GM19328 (cell line): ENCODE data around the gene XPA.

Source experiments
- ATAC-seq: cut with Tn5 transposase; IDR thresholded peaks from one replicate; pipeline ENCODE4 v1.9.1; 2021; ENCODE audit warnings: mild to moderate bottlenecking, moderate library complexity; ENCODE audit not compliant: unreplicated experiment

Gene XPA

DNA sequence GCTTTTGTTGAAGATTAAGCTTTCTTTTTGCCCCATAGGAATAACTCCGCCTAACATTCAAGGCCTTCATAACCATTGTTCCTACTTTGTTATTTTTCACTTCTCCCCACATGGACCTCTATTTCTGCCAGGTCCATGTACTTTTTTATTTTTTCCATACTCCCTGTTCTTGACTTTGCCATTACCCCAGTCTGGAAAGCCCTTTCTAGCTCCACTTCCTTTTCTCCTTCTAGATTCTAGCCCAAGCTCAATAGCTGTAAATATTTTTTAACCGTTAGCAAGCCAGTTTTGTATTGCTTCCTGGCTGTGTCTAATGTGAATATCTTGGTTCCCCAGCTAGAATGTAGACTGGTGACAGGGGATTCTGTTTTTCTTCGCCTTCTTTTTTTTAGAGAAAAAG, 37.4 kb downstream of the XPA start:
- ATAC-seq: no peak

DNA sequence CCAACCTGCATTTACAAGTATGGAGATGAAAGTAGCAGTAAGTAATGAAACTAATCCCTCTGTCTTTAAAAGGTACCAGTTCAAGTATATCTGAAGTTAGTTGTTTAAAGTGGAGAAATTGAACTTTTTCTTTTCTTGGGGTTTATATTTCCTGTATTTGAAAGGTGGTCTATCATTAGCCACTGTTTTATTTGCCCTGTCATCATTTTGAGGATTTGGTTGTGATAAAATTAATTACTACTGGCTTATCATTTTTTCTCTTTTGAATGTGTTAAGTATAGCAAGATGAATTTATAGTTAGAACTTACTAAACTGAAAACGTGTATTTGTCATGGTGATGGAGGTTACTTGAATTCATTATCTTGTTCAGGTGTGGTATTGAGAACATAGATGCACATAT, 38.4 kb downstream of the XPA start:
- ATAC-seq: no peak

DNA sequence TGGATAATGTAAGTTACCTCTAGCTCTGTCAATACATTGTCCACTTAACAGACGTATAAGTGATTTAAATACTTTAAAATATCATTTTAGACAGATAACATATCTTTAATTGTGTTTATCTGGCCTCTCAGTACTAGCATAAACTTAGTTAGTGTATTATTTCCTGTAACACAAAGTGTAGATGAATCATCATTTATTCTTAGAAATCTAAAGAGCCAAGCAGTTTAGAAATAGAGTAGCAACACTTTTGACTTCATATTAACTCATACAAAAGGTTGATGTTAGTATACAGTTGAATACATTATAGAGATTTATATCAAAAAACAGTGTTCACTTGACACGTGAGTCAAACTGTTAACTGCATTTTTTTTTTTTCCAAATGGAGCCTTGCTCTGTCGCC, 45.5 kb downstream of the XPA start:
- no peak for ATAC-seq

DNA sequence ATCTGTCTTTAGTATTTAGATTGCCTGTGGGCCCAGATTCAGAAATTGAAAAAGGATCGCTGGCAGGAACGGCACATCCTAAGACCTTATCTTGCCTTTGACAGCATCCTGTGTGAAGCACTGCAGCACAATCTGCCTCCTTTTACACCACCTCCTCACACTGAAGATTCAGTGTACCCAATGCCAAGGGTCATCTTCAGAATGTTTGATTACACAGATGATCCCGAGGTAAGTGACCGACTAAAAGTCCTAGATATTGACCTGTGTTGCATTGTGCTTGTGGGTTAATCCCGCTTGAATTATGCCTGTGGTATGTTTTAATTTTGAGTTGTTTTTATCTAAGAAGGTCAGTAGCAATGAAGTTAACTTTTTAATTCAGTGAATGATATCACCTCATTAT, 49.1 kb downstream of the XPA start:
- ATAC-seq: no peak

DNA sequence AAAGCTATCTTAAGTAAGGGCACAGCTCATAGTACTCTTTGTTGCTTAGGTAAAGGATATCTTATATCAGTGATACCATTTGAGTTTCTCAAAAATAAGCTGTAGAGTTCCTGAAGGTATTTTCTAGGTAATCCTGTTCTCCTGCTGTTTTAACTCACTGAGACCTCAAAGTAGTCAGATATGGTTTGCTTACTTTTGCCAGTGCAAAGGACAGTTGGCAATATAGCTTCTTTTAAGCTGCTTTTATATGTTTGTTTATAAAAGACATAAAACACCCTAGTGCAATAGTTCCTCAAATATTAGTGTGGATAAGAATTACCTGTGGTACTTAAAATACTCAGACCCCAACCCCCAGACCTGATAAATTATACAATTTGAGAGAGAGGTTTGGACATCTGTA, 51.4 kb downstream of the XPA start:
- ATAC-seq: no peak

DNA sequence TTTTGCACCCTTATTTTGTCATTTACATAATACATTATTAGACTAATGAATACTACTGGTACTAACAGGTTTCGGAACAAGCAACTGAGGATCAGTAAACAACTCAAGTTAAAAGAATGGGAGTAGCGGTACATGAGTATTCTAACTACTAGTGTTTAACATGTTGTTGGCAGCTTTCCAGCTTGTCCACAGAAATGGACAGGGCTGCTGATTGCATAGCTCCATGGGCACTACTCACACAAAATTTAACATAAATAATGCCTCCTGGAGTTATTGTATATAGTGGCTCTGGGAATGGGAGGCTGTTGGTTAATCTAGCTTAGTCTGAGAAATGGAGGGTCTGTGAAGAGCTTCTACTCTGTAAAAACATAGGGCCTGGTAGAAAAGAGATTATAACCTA, 56.8 kb downstream of the XPA start:
- ATAC-seq: no peak

DNA sequence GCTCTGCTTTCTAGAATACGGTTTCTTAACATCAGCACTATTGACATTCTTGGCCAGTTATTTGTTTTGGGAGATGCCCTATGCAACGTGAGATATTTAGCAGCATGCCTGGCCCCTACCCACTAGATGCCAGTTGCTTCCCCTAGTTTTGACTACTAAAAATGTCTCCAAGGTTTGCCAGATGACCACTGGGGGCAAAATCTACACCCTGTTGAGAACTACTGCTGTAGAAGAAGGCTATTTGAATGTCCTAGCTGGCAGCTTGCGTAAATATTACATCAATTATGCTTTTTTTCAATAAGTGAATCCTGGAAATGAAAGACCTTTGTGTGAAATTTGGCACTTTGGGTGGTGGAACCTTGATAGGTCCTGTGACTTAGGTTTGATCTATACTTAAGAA, 58.5 kb downstream of the XPA start:
- no peak for ATAC-seq

DNA sequence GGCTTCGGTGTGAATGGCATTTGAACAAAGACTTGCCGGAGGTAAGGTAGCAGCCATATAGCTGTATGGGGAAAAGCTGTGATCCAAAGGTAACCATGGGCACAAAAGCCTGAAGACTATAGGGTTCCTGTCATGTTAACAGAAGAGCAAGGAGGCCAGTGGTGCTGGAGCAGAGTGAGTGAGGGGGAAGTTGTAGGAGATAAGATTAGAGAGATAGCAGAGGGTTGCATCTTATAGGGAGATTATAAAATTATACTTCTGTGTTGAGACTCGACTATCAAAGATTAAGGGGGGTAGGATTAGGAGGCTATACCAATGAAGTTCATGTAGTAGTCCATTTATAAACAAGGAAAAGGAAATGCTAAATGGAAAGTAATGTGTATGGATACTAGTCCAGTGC, 60.2 kb downstream of the XPA start:
- ATAC-seq: no peak

DNA sequence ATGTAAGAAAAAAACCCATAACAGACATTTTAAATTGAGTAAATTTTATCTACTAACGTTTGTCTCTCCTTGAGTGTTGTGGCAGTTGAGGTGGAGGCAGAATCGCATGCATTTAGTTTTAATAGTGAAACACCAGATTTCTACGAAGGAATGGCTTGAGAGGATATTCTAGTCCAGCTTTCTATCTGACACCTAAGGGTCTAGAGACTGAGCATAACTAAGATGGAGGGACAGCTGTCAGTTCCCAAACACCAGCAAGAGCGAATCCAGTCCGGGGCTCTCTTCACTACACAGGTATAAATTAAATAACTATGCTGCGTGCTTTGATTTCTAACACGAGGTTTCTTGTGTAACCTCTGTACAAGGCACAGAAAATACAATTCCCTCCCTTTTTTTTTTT, 62.1 kb downstream of the XPA start:
- no peak for ATAC-seq

DNA sequence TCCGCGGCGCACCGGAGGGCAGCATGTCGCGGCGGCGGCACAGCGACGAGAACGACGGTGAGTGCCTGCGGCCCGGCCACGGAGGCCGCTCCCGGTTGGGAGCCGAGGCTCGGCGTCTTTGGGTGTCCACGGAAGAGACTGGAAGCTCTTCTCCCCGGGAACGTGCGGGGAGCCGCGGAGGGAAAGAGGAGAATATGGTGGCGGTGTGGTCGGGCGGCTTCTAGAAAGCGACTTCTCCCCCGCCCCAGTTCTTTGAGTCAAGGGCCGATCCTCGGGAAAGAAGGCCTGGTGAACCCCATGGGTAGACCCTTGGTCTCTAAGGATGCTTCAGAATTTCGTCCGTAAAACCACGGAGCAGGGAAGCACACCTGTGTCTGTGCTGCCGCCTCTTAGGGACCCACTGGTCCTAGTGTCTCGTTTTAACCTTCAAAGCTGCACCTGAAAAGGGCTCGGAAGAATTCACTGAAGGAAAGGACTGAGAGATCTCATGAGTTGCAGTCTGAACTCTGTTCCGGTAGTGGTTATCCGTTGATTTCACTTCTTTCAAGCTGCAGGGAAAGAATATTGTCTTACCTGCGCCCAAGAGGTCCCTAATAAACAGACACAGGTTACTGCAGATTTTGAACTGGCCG, 63.2 kb downstream of the XPA start:
- no peak for ATAC-seq

DNA sequence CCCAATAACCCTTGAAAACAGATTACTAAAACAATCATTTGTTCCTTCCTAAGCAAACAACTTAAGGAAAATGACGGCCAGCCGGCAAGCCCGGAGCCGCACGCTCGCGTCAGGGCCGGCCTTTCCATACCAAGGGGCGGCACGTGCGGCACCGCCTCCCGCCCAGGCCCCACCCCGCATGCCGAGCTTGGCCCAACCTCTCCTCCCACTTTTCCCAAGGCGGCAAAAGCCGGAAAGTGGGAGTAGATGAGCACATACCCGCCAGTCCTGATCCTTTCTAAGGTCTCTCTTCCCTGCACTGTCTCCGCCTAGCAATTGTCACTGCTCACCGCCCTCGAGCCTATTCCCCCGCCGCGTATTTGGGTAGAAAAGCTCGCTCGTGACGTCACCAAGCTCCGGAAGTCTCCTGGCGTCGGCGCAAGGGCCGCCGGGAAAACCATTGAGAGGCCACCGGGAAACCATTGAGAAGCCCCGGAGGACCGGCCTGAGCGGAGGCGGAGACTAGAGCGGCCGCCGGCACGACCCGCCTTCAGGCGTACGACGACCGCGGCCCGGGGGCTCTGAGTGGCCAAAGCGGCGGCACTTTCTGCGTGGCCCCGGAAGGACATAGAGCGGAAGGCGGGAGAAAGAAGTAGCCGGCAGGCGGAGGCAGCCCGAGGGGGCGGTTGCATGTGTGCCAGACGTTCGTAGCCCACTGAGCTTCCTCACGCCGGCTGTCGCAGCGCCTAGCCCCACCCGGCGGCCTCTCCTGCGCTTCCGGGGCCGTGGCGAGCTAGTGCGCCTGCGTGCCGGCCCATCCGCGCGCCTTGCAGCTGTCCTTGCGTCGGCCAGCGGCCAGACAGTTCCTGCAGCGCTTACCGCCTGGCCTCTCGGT, 63.9 kb downstream of the XPA start, which contains the start of the genes NCBP1 and TSTD2:
Gene NCBP1 (plus strand): TSS at position 837 of the 874 bp plus-strand sequence. CDS start 61 bp downstream, outside the sequence.
Gene TSTD2 (minus strand): TSS at position 384 of the 874 bp plus-strand sequence. CDS start 5,806 bp downstream, outside the sequence.
- ATAC-seq: peak; percentile 86

DNA sequence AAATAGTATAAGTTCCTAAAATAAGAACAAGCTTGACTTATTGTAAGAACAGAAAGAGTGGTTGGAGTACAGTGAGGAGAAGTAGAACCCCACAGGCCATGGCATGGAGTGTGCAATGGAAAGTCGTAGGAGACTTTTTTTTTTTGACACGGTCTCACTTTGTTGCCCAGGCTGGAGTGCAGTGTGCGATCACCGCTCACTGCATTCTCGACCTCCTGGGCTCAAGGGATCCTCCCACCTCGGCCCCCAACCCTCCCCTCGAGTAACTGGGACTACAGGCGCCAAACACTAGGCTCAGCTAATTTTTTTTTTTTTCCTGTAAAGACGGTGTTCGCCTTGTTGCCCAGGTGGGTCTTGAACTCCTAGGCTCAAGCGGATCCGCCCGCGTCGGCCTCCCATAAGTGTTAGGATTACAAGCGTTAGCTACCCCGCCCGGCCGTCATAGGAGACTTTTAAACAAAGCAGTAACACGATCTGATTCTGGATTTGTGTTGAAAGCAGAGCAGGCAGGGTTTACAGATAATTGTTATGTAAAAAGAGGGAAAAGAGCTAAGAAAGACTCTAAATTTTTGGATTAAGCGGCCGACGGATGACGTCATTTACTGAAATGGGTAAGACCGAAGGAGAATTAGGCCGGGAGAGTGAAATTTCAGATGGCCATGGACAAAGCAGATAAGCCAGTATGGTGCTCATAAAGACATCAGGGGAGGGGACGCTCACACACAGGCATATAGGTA, 64.7 kb downstream of the XPA start:
- ATAC-seq: peak; percentile 4

DNA sequence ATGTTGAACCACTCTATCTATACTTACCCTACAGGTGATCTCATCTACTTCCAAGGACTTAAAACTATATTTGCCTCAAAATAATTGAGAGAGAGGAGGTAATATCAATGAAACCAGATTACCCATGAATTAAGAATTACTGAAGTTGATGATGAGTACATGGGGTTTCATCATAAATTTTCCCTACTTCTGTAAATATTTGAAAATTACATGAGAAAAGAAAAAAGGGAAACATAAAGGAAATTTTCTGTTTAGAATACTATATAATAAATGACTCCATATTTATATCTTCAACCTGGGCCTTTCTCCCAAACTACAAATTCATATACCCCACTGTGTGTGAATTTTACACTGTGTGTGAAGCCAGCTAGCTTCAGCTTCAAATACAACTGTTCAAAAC, 66.5 kb downstream of the XPA start:
- no peak for ATAC-seq

DNA sequence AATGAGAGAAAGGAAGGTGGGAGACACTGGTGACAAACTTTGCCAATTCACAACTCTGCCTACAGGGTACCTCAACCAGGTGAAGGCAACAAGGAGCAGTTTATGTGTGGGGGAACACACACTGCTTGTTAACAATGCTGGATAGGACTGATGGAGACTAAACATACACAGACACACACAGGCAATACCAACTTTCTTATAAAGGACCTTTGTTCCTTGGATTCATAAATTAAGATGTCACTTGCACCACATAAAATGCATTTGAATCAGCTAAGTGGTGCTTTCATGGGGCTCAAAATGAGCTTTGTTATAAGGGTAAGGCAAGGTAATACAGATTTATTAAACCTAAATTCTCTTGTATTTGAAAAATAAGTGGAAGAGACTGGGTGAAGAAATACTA, 68.0 kb downstream of the XPA start:
- no peak for ATAC-seq

DNA sequence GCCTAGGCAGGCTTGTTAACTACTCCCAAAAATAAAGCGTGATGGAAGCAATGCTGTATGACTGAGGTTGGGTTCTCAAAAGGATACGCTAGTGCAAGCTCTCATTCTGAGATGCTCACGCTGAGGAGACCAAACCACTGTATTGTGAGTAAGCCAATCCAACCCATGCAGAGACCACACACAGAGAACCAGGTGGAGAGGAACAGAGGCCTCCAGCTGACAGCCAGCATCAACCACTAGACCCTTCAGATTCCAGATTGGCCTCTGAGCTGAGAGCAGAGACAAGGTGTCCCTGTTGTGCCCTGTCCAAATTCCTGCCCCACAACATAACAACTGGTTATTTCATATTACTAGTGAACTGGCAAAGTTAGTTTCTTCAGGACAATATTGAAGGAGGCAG, 68.5 kb downstream of the XPA start:
- ATAC-seq: no peak

DNA sequence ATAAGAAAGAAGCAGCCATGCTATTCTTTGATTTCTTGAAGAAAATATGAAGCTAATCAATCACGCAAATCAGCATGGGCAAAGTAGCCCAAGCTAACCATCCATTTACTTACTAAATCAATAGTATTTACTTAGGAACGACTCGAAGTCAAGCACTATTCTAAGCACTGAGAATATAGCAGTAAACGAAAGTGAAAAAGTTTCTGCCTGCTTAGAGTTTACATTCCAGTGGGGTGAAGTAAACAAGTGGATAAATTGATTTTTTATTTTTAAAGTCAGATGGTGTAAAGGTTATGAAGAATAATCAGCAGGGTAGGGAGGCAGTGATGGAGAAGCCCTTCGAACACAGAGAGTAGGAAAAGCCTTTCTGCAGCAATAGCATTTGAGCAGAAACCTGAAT, 69.5 kb downstream of the XPA start:
- ATAC-seq: no peak

DNA sequence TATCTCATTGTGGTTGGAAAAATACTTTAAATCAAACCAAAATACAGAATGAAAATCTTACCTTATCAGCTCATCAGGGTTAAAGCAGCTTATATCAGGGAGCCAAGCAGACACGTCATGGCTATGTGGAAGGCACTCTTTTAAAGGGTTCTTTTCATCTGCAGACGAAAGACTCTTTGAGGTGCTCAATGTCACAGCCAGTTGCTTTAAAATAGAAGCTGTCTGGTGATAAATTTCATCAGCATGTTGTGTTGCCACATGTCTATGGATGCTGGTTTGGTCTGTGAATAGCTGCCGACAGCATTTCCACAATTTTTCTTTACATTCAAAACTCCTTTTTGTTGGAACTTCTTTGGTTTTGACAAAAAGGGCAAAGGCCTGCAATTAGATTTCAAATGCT, 71.5 kb downstream of the XPA start:
- no peak for ATAC-seq
